ENCODE data around the gene TBCEL.
"Not testable (repeated sequence)": the region's sequence is repeated elsewhere in the genome, so short reads cannot be mapped to it uniquely, and the experiment has no call there.

DNA sequence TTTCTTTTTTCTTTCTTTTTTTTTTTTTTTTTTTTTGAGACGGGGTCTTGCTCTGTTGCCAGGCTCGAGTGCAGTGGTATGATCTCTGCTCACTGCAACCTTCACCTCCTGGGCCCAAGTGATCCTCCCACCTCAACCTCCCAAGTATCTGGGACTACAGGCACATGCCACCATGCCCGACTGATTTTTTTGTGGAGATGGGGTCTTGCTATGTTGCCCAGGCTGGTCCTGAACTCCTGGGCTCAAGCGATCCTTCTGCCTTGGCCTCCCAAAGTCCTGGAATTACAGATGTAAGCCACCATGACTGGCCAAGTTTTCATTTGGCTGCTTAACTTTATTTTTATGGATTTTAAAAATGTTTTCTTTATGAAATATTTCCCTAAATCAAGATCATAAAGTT lies 7.7 kb downstream of the TBCEL start:
- TF ChIP-seq, protein P1, sequence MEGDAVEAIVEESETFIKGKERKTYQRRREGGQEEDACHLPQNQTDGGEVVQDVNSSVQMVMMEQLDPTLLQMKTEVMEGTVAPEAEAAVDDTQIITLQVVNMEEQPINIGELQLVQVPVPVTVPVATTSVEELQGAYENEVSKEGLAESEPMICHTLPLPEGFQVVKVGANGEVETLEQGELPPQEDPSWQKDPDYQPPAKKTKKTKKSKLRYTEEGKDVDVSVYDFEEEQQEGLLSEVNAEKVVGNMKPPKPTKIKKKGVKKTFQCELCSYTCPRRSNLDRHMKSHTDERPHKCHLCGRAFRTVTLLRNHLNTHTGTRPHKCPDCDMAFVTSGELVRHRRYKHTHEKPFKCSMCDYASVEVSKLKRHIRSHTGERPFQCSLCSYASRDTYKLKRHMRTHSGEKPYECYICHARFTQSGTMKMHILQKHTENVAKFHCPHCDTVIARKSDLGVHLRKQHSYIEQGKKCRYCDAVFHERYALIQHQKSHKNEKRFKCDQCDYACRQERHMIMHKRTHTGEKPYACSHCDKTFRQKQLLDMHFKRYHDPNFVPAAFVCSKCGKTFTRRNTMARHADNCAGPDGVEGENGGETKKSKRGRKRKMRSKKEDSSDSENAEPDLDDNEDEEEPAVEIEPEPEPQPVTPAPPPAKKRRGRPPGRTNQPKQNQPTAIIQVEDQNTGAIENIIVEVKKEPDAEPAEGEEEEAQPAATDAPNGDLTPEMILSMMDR (IDR thresholded peaks at IDR 0.05), result not testable (repeated sequence)
- TF ChIP-seq POLR2A (IDR thresholded peaks at IDR 0.05), result not testable (repeated sequence)
